Endothelial cell of umbilical vein (primary cell): ENCODE data around the gene HSP90AB1.

Source experiments
- EZH2 ChIP-seq: IDR thresholded peaks from 2 replicates; pipeline ENCODE4 v1.6.1; 2012; ENCODE audit warnings: borderline replicate concordance, low read depth, mild to moderate bottlenecking, moderate library complexity, low read length, inconsistent platforms; ENCODE audit not compliant: severe bottlenecking
- FOS ChIP-seq: IDR thresholded peaks from 2 replicates; pipeline ENCODE4 v1.6.1; 2011; ENCODE audit warnings: mild to moderate bottlenecking, low read length, moderate library complexity, borderline replicate concordance; ENCODE audit not compliant: insufficient read depth
- GATA2 ChIP-seq: IDR thresholded peaks from 2 replicates; pipeline ENCODE4 v1.7.0; 2011; ENCODE audit warnings: low read depth, mild to moderate bottlenecking, moderate library complexity, mixed read lengths, low read length; ENCODE audit not compliant: insufficient read length, insufficient read depth
- JUN ChIP-seq: IDR thresholded peaks from 2 replicates; pipeline ENCODE4 v1.6.1; 2011; ENCODE audit warnings: borderline replicate concordance, low read depth; ENCODE audit not compliant: insufficient read length, insufficient read depth
- MYC ChIP-seq: IDR thresholded peaks from one replicate; pipeline ENCODE4 v1.6.1; 2011; ENCODE audit warnings: mild to moderate bottlenecking, low read depth, low read length
- POLR2A ChIP-seq: IDR thresholded peaks from 2 replicates; pipeline ENCODE4 v1.6.1; 2012; ENCODE audit warnings: low read depth, mild to moderate bottlenecking, control low read depth, low read length
- POLR2AphosphoS5 ChIP-seq: IDR thresholded peaks from 2 replicates; pipeline ENCODE4 v1.6.1; 2012; ENCODE audit warnings: low read depth, mild to moderate bottlenecking, control low read depth, low read length, moderate library complexity; ENCODE audit not compliant: insufficient read depth
- TF ChIP-seq, protein P1 (sequence below), 2 donors: IDR thresholded peaks; 1 replicate in 1 of 2; 2 replicates in 1 of 2; pipeline ENCODE4 v1.5.1; 2011; ENCODE audit warnings: low read length in 2 of 2, mild to moderate bottlenecking in 2 of 2, moderate library complexity in 2 of 2, control low read depth in 1 of 2, inconsistent platforms in 1 of 2, low read depth in 1 of 2; ENCODE audit not compliant: insufficient read depth in 1 of 2; ENCODE audit errors: extremely low read depth in 1 of 2
- TF ChIP-seq, protein P2 (sequence below): IDR thresholded peaks from 2 replicates; pipeline ENCODE4 v1.6.1; 2011; ENCODE audit not compliant: insufficient read depth, insufficient read length

DNA sequence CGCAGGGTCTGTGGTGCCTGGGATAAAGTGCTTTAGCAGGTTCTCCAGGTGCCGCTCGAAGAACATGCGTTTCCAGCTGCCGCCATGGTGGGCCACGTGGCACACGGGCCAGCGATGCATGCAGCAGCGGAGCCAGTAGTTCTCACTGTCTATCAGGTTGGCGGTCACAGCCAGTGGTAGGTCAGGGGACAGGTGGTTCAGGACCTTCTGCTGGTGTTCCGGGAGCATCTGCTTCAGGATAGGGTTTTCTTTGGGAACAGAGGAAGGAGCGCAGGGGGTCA is 39.3 kb downstream of the HSP90AB1 start:
- TF ChIP-seq, protein P1, sequence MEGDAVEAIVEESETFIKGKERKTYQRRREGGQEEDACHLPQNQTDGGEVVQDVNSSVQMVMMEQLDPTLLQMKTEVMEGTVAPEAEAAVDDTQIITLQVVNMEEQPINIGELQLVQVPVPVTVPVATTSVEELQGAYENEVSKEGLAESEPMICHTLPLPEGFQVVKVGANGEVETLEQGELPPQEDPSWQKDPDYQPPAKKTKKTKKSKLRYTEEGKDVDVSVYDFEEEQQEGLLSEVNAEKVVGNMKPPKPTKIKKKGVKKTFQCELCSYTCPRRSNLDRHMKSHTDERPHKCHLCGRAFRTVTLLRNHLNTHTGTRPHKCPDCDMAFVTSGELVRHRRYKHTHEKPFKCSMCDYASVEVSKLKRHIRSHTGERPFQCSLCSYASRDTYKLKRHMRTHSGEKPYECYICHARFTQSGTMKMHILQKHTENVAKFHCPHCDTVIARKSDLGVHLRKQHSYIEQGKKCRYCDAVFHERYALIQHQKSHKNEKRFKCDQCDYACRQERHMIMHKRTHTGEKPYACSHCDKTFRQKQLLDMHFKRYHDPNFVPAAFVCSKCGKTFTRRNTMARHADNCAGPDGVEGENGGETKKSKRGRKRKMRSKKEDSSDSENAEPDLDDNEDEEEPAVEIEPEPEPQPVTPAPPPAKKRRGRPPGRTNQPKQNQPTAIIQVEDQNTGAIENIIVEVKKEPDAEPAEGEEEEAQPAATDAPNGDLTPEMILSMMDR (IDR thresholded peaks at IDR 0.05; ENCODE audit: extremely low read depth in 1 of 2, insufficient read depth in 1 of 2, low read depth in 1 of 2, low read length in 2 of 2): no peak
- TF ChIP-seq POLR2A (no peak), EZH2 (no peak), MYC (no peak), POLR2AphosphoS5 (no peak), JUN (no peak), FOS (no peak), GATA2 (no peak)
- TF ChIP-seq, protein P2, sequence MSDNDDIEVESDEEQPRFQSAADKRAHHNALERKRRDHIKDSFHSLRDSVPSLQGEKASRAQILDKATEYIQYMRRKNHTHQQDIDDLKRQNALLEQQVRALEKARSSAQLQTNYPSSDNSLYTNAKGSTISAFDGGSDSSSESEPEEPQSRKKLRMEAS: no peak
